IMR-90 (cell line): ENCODE measurements around the gene RAB3IL1. TPM values are rescaled to one million over a fixed set of nuclear protein-coding genes. Genes with fewer than 3 reads are reported as not detected.

Source experiments
- ATAC-seq: fragments of 200-7000 bp; cut with Tn5 transposase; 2 replicates; pipeline ENCODE4 v1.9.1; 2020; ENCODE audit warnings: low read depth, mild to moderate bottlenecking, moderate library complexity
- BruUV-seq: library from RNA; stranded (reverse); fragments of 400-500 nt; replicated peaks from 2 replicates; lab custom pipeline; 2021; lab: Mats Ljungman, UMichigan
- CTCF ChIA-PET: fragments of 300-600 bp; formaldehyde crosslinking; extraction: SDS; loops from one replicate; lab custom pipeline; 2021; ENCODE audit warnings: antibody characterized with exemption; lab: Yijun Ruan, JAX
- POLR2A ChIA-PET: fragments of 300-600 bp; sonication (Branson Sonifier 250); formaldehyde crosslinking; loops from one replicate; lab custom pipeline; 2022; ENCODE audit warnings: antibody characterized with exemption; ENCODE audit not compliant: unreplicated experiment; lab: Charles Lee
- DNase-seq: peaks from one replicate; pipeline ENCODE4 v3.0.0; 2013
- H2AFZ ChIP-seq: replicated peaks from 2 replicates; pipeline ENCODE3; 2013; ENCODE audit warnings: low read length, mild to moderate bottlenecking; ENCODE audit not compliant: poor library complexity
- H2AK5ac ChIP-seq: 2 replicates; pipeline ENCODE4 v1.6.1; 2013; ENCODE audit warnings: low read depth, low read length, inconsistent platforms
- H2AK9ac ChIP-seq: replicated peaks from 2 replicates; pipeline ENCODE3; 2013; ENCODE audit warnings: mild to moderate bottlenecking, low read depth, low read length, moderate library complexity; ENCODE audit not compliant: poor library complexity
- H2BK120ac ChIP-seq: 2 replicates; pipeline ENCODE4 v1.6.1; 2013; ENCODE audit warnings: low read depth, low read length, inconsistent platforms
- H2BK15ac ChIP-seq: 3 replicates; pipeline ENCODE4 v1.6.1; 2013; ENCODE audit warnings: low read depth, low read length, inconsistent platforms
- H2BK20ac ChIP-seq: 2 replicates; pipeline ENCODE4 v1.6.1; 2013; ENCODE audit warnings: low read depth, mild to moderate bottlenecking, inconsistent platforms, low read length, moderate library complexity
- H2BK5ac ChIP-seq: 2 replicates; pipeline ENCODE4 v1.6.1; 2013; ENCODE audit warnings: mild to moderate bottlenecking, low read depth, low read length, inconsistent platforms; ENCODE audit not compliant: poor library complexity, severe bottlenecking
- H3K14ac ChIP-seq: replicated peaks from 2 replicates; pipeline ENCODE4 v1.6.1; 2013; ENCODE audit warnings: low read depth, low read length, inconsistent platforms
- H3K18ac ChIP-seq: 2 replicates; pipeline ENCODE4 v1.6.1; 2013; ENCODE audit warnings: low read depth, low read length, control low read depth
- H3K23ac ChIP-seq: 2 replicates; pipeline ENCODE4 v1.6.1; 2013; ENCODE audit warnings: low read depth, low read length, inconsistent platforms
- H3K27ac ChIP-seq: 2 replicates; pipeline ENCODE4 v1.5.1; 2013; ENCODE audit warnings: mild to moderate bottlenecking, control low read depth, low read length; ENCODE audit not compliant: insufficient read depth
- H3K27me3 ChIP-seq: 2 replicates; pipeline ENCODE4 v1.6.1; 2013; ENCODE audit warnings: low read length; ENCODE audit not compliant: control insufficient read depth, insufficient read depth
- H3K36me3 ChIP-seq: 2 replicates; pipeline ENCODE4 v1.6.1; 2013; ENCODE audit warnings: low read length, mixed read lengths; ENCODE audit not compliant: control insufficient read depth, insufficient read depth
- H3K4ac ChIP-seq: 2 replicates; pipeline ENCODE4 v1.6.1; 2013; ENCODE audit warnings: low read depth, low read length, inconsistent platforms
- H3K4me1 ChIP-seq: 2 replicates; pipeline ENCODE4 v1.6.1; 2013; ENCODE audit warnings: low read length, mixed read lengths; ENCODE audit not compliant: control insufficient read depth, insufficient read depth
- H3K4me2 ChIP-seq: 2 replicates; pipeline ENCODE4 v1.6.1; 2013; ENCODE audit warnings: low read depth, mild to moderate bottlenecking, control low read depth, low read length, moderate library complexity
- H3K4me3 ChIP-seq: 2 replicates; pipeline ENCODE4 v1.5.1; 2013; ENCODE audit warnings: low read depth, mild to moderate bottlenecking, control low read depth, low read length, moderate library complexity; ENCODE audit not compliant: insufficient read depth
- H3K56ac ChIP-seq: 2 replicates; pipeline ENCODE4 v1.6.1; 2013; ENCODE audit warnings: low read length, inconsistent platforms; ENCODE audit not compliant: insufficient read depth; ENCODE audit errors: extremely low read depth
- H3K79me1 ChIP-seq, 2 experiments: 2 replicates each; pipeline ENCODE4 v1.6.1; 2013; ENCODE audit warnings: low read length in 2 of 2, inconsistent platforms in 1 of 2, low read depth in 1 of 2
- H3K9ac ChIP-seq: 2 replicates; pipeline ENCODE4 v1.6.1; 2013; ENCODE audit warnings: low read depth, low read length, control low read depth
- H3K9me1 ChIP-seq: 2 replicates; pipeline ENCODE4 v1.6.1; 2013; ENCODE audit warnings: low read length, inconsistent platforms; ENCODE audit not compliant: insufficient read depth
- H3K9me3 ChIP-seq: 2 replicates; pipeline ENCODE4 v1.6.1; 2013; ENCODE audit warnings: low read length; ENCODE audit not compliant: control insufficient read depth, insufficient read depth
- H4K20me1 ChIP-seq: 2 replicates; pipeline ENCODE4 v1.6.1; 2013; ENCODE audit warnings: low read length, inconsistent platforms; ENCODE audit not compliant: insufficient read depth
- H4K5ac ChIP-seq: 2 replicates; pipeline ENCODE4 v1.6.1; 2013; ENCODE audit warnings: mild to moderate bottlenecking, low read depth, low read length, control low read depth
- H4K8ac ChIP-seq, 2 experiments: 2 replicates each; pipeline ENCODE4 v1.6.1; 2013; ENCODE audit warnings: low read depth in 2 of 2, low read length in 2 of 2, control low read depth in 1 of 2, inconsistent platforms in 1 of 2
- H4K91ac ChIP-seq: 2 replicates; pipeline ENCODE4 v1.6.1; 2013; ENCODE audit warnings: low read depth, low read length, inconsistent platforms; ENCODE audit not compliant: insufficient read depth
- BHLHE40 ChIP-seq: fragments of 150-350 bp; IDR thresholded peaks from 2 replicates; pipeline ENCODE4 v1.6.1; 2016; ENCODE audit warnings: mild to moderate bottlenecking, low read depth, low read length
- CEBPB ChIP-seq: IDR thresholded peaks from 2 replicates; pipeline ENCODE4 v1.6.1; 2012; ENCODE audit warnings: low read depth, low read length, improper control_type of control experiment
- CTCF ChIP-seq: conservative IDR thresholded peaks from 2 replicates; pipeline ENCODE4 v1.5.1; 2012; ENCODE audit warnings: mild to moderate bottlenecking, low read depth, low read length, improper control_type of control experiment
- FOS ChIP-seq: fragments of 150-350 bp; IDR thresholded peaks from 2 replicates; pipeline ENCODE4 v1.6.1; 2016; ENCODE audit warnings: low read depth, low read length
- MAZ ChIP-seq: IDR thresholded peaks from 2 replicates; pipeline ENCODE4 v1.6.1; 2012; ENCODE audit warnings: low read depth, mild to moderate bottlenecking, low read length, improper control_type of control experiment, moderate library complexity, borderline replicate concordance
- MXI1 ChIP-seq: IDR thresholded peaks from 2 replicates; pipeline ENCODE4 v1.6.1; 2012; ENCODE audit warnings: low read depth, mild to moderate bottlenecking, low read length, moderate library complexity, borderline replicate concordance
- NFE2L2 ChIP-seq: fragments of 150-350 bp; IDR thresholded peaks from 2 replicates; pipeline ENCODE4 v1.6.1; 2016; ENCODE audit warnings: low read depth, mild to moderate bottlenecking, low read length
- POLR2A ChIP-seq: IDR thresholded peaks from 2 replicates; pipeline ENCODE4 v1.6.1; 2012; ENCODE audit warnings: mild to moderate bottlenecking, low read depth, low read length
- RAD21 ChIP-seq: IDR thresholded peaks from 2 replicates; pipeline ENCODE4 v1.6.1; 2012; ENCODE audit warnings: low read length, improper control_type of control experiment
- RFX5 ChIP-seq: IDR thresholded peaks from 2 replicates; pipeline ENCODE4 v1.8.0; 2012; ENCODE audit warnings: low read depth, mild to moderate bottlenecking, low read length, moderate library complexity
- SMC3 ChIP-seq: fragments of 150-350 bp; IDR thresholded peaks from 2 replicates; pipeline ENCODE4 v1.6.1; 2016; ENCODE audit warnings: low read depth, mild to moderate bottlenecking, antibody characterized with exemption, low read length, moderate library complexity
- whole genome bisulfite sequencing, 2 experiments: methylation state at CpG; one replicate each; pipeline versions ENCODE4 v1.1.5 to v1.1.7; 2013; ENCODE audit warnings: missing lambda C conversion rate in 2 of 2; ENCODE audit not compliant: insufficient read length in 1 of 2; ENCODE audit errors: extremely low coverage in 2 of 2; 5-methylcytosine and 5-hydroxymethylcytosine counted together
- dilution Hi-C: fragments of 300-500 bp; cut with HindIII; formaldehyde crosslinking; loops from one replicate; pipeline ENCODE4 v1.14.3; 2018; ENCODE audit warnings: low sequenced_read_pairs; ENCODE audit not compliant: unreplicated experiment
- in situ Hi-C: fragments of 300-500 bp; cut with MboI; formaldehyde crosslinking; loops from 3 replicates; pipeline ENCODE4 v1.14.3; 2019; ENCODE audit warnings: low sequenced_read_pairs, inconsistent platforms, mixed read lengths
- intact Hi-C: fragments of 100-400 bp; cut with micrococcal nuclease; formaldehyde crosslinking; loops from 2 replicates; pipeline ENCODE4 v1.10.0; 2022
- polyA plus RNA-seq, 3 experiments: library from polyadenylated mRNA; depleted of rRNA; stranded (reverse); fragments of >200 nt; gene quantifications; 2 replicates each; pipeline ENCODE4 v1.2.3, GENCODE V29; 2012; ENCODE audit warnings: low replicate concordance in 1 of 3
- total RNA-seq: library from RNA; depleted of rRNA; stranded (reverse); fragments of >200 nt; gene quantifications from 2 replicates; pipeline ENCODE4 v1.2.3, GENCODE V29; 2012
- TF ChIP-seq, protein P1 (sequence below): fragments of 150-350 bp; IDR thresholded peaks from 2 replicates; pipeline ENCODE4 v1.6.1; 2017; ENCODE audit warnings: mild to moderate bottlenecking, antibody characterized with exemption, low read length, low read depth

RAB3IL1 gene
- total and polyA plus RNA-seq, 2 of the 4 experiments (the other 2 are of a cell fraction): 0.72 to 1.9 TPM

DNA sequence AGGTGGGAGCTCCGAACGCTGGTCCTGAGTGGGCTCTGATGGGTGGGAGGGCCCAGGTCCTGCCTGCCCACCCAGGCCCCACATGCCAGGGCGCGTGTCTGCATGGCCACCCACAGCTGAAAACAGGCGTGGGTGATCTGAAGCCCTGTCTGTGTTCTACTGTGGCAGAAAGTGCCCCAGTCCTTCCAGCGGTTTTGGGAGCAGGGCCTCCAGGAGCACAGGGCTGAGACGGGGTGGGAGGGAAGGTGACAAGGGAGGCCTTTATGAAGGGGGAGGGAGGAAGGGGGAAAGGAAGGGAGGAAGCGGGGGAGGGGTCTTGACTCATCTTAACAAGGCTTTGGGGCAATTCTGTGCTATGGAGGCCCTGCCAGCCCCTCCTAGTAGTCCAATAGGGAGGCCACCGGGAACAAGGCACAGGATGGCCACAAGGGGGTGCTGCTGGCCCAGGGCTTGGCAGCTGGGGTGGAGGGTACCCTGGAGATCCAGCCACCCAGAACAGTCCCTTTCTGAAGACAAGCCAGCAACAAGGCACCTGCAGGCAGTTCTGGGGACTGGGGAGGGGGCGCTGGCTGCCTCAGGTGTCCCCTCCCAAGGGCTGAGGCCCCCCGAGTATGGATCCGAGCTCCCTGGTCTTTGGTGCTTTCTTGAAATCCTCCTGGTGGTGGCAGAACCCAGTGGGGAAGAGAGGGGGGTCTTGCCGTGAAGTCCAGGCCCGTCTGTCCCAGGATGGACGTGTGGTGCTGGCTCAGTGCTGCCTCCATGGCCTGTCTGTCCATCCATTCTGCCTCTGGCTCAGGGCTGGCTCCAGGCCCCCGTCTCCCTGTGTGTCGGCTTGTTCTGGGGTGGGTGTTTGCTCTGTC lies 19.7 kb downstream of the RAB3IL1 start:
- POLR2A ChIA-PET: interaction anchor here (0.6 kb wide), 1 partner anchor 64 kb away, joined by 4 read pairs; no protein-coding TSS in a partner anchor
- Histone ChIP-seq H4K5ac (no peak overlapping the region; the same call in 1 of the 2 replicates), H3K4me3 (no peak overlapping the region), H4K91ac (no peak overlapping the region), H3K14ac (no peak overlapping the region), H3K4me2 (no peak overlapping the region), H3K27me3 (no peaks in the 10 kb centered on the region), H2BK5ac (no peak overlapping the region), H3K9me1 (no peaks in the 10 kb centered on the region), H3K79me1 (no peaks in the 10 kb centered on the region), H2BK20ac (no peak overlapping the region), H3K18ac (no peak overlapping the region), H3K27ac (no peak overlapping the region), H3K4me1 (peaks cover 3% of the 10 kb centered on the region; the same call in 1 of the 2 replicates), H2AK5ac (peak overlapping the region; percentile 81), H4K20me1 (no peaks in the 10 kb centered on the region), H2AK9ac (peak overlapping the region; percentile 85), H3K9me3 (no peaks in the 10 kb centered on the region), H3K9ac (no peak overlapping the region), H3K56ac (0 out of 2 replicates have a peak overlapping the region, but pooled peaks have one; percentile 1), H4K8ac (no peak overlapping the region), H2BK120ac (no peak overlapping the region), H3K4ac (no peak overlapping the region), H2AFZ (peak overlapping the region; percentile 61), H3K36me3 (no peaks in the 10 kb centered on the region), H2BK15ac (no peak overlapping the region), H3K23ac (no peak overlapping the region)
- CTCF ChIA-PET: interaction anchor here (0.6 to 5.2 kb wide), 11 partner anchors 10 to 215 kb away, joined by 3 to 52 read pairs (median 3); partner anchors contain the start of gene BEST1
- in situ Hi-C loops: loop anchor here (5.0 kb wide), 2 partner anchors 50 to 210 kb away; no protein-coding TSS in a partner anchor
- peak; percentile 75 for ATAC-seq
- TF ChIP-seq RFX5 (no peak), MAZ (peak; percentile 62; the same call in 1 of the 2 replicates), POLR2A (no peak), RAD21 (peak; percentile 91), BHLHE40 (no peak), CEBPB (no peak), MXI1 (no peak), CTCF (peak; percentile 88), FOS (no peak), NFE2L2 (no peak), SMC3 (peak; percentile 91)
- TF ChIP-seq, protein P1, sequence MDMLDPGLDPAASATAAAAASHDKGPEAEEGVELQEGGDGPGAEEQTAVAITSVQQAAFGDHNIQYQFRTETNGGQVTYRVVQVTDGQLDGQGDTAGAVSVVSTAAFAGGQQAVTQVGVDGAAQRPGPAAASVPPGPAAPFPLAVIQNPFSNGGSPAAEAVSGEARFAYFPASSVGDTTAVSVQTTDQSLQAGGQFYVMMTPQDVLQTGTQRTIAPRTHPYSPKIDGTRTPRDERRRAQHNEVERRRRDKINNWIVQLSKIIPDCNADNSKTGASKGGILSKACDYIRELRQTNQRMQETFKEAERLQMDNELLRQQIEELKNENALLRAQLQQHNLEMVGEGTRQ: no peak
- dilution Hi-C loops: no loop called here
- intact Hi-C loops: loop anchor here (1.0 to 2.0 kb wide), 2 partner anchors 27 to 185 kb away; no protein-coding TSS in a partner anchor
- peak; percentile 53 for DNase-seq
- 73% methylated on average over 3 of the region's 17 CpGs; no CpG with 5 or more reads in 1 of the 2 experiments for WGBS, 2 experiments
- no TSS peak for BruUV-seq
